ENCODE results near the gene PTHLH.
A peak's percentile ranks its signal among the peaks of the same experiment; 100 is the strongest.

PTHLH gene

GRCh38 chr12:27973487-27973890 lies 956 bp upstream of the PTHLH start:
- no peak for DNase-seq (ENCODE audit: low spot score)

GRCh38 chr12:27971606-27972005 lies 927 bp downstream of the PTHLH start:
- no peak for DNase-seq (ENCODE audit: low spot score)

- DNase-seq (ENCODE audit: low spot score): no peak
Observed at GRCh38 chr12:27971121-27971489, 1.4 kb downstream of the PTHLH start.

- DNase-seq (ENCODE audit: low spot score): no peak
Observed at GRCh38 chr12:27970401-27971120, 2.0 kb downstream of the PTHLH start.

- DNase-seq (ENCODE audit: low spot score): no peak
Observed at GRCh38 chr12:27969624-27970400, 2.7 kb downstream of the PTHLH start.

- no peak for DNase-seq (ENCODE audit: low spot score)
Observed at GRCh38 chr12:27968972-27969623, 3.4 kb downstream of the PTHLH start.

GRCh38 chr12:27967551-27968054 lies 4.9 kb downstream of the PTHLH start:
- no peak for DNase-seq (ENCODE audit: low spot score)

- peak; percentile 69 for DNase-seq (ENCODE audit: low spot score)
Observed at GRCh38 chr12:27966870-27967269, 5.7 kb downstream of the PTHLH start.

GRCh38 chr12:27965966-27966365 lies 6.6 kb downstream of the PTHLH start:
- DNase-seq (ENCODE audit: low spot score): no peak

- DNase-seq (ENCODE audit: low spot score): no peak
Observed at GRCh38 chr12:27965411-27965810, 7.1 kb downstream of the PTHLH start.

- DNase-seq (ENCODE audit: low spot score): no peak
Observed at GRCh38 chr12:27964123-27964522, 8.4 kb downstream of the PTHLH start.

GRCh38 chr12:27960821-27961220 lies 11.7 kb downstream of the PTHLH start:
- DNase-seq (ENCODE audit: low spot score): no peak

- DNase-seq (ENCODE audit: low spot score): no peak
Observed at GRCh38 chr12:27958675-27959074, 13.9 kb downstream of the PTHLH start.

- no peak for DNase-seq (ENCODE audit: low spot score)
Observed at GRCh38 chr12:27957366-27957765, 15.2 kb downstream of the PTHLH start.

- no peak for DNase-seq (ENCODE audit: low spot score)
Observed at GRCh38 chr12:27953817-27954216, 18.7 kb downstream of the PTHLH start.

GRCh38 chr12:27953348-27953747 lies 19.2 kb downstream of the PTHLH start:
- DNase-seq (ENCODE audit: low spot score): no peak

- DNase-seq (ENCODE audit: low spot score): no peak
Observed at GRCh38 chr12:27952510-27952909, 20.0 kb downstream of the PTHLH start.

GRCh38 chr12:27951898-27952297 lies 20.6 kb downstream of the PTHLH start:
- no peak for DNase-seq (ENCODE audit: low spot score)

- no peak for DNase-seq (ENCODE audit: low spot score)
Observed at GRCh38 chr12:27946421-27946820, 26.1 kb downstream of the PTHLH start.

GRCh38 chr12:27940756-27941402 lies 31.7 kb downstream of the PTHLH start:
- DNase-seq (ENCODE audit: low spot score): peak; percentile 38

- no peak for DNase-seq (ENCODE audit: low spot score)
Observed at GRCh38 chr12:27940245-27940644, 32.3 kb downstream of the PTHLH start.

GRCh38 chr12:27937768-27938167 lies 34.8 kb downstream of the PTHLH start:
- DNase-seq (ENCODE audit: low spot score): no peak

All from COLO829 (cell line).